CD14-positive monocyte (primary cell): ENCODE measurements around the gene GRN. TPM values are rescaled to one million over a fixed set of nuclear protein-coding genes. Genes with fewer than 3 reads are reported as not detected.
A peak's percentile ranks its signal among the peaks of the same experiment; 100 is the strongest.

ENCODE experiments used
- DNase-seq, 3 donors: peaks; one replicate each; pipeline ENCODE4 v3.0.0-alpha.2; 2011 to 2022
- H2AFZ ChIP-seq: 2 replicates; pipeline ENCODE4 v1.6.0; 2012; ENCODE audit warnings: mild to moderate bottlenecking, low read depth, low read length, inconsistent platforms; ENCODE audit not compliant: insufficient read depth, poor library complexity, severe bottlenecking
- H3K27ac ChIP-seq, 2 donors: 1 replicate in 1 of 2; 2 replicates in 1 of 2; pipeline ENCODE4 v1.5.1; 2012 to 2013; ENCODE audit warnings: low read length in 2 of 2, control low read depth in 1 of 2, inconsistent platforms in 1 of 2, low read depth in 1 of 2, mild to moderate bottlenecking in 1 of 2
- H3K27me3 ChIP-seq, 2 donors: one replicate each; pipeline versions ENCODE4 v1.6.0 to v1.6.1; 2011 to 2013; ENCODE audit warnings: low read length in 2 of 2; ENCODE audit not compliant: control insufficient read depth in 2 of 2, insufficient read depth in 2 of 2
- H3K36me3 ChIP-seq, 2 donors: replicated peaks in 1 of 2; 1 replicate in 1 of 2; 2 replicates in 1 of 2; pipeline versions ENCODE4 v1.5.1 to v1.6.1; 2012 to 2013; ENCODE audit warnings: low read length in 2 of 2, control low read depth in 1 of 2, inconsistent platforms in 1 of 2, mild to moderate bottlenecking in 1 of 2; ENCODE audit not compliant: insufficient read depth in 2 of 2, control insufficient read depth in 1 of 2
- H3K4me1 ChIP-seq, 2 donors: 1 replicate in 1 of 2; 2 replicates in 1 of 2; pipeline versions ENCODE4 v1.5.1 to v1.6.1; 2012 to 2013; ENCODE audit warnings: low read length in 2 of 2, control low read depth in 1 of 2, inconsistent platforms in 1 of 2, mild to moderate bottlenecking in 1 of 2, moderate library complexity in 1 of 2; ENCODE audit not compliant: insufficient read depth in 2 of 2, control insufficient read depth in 1 of 2
- H3K4me2 ChIP-seq: replicated peaks from 2 replicates; pipeline ENCODE3; 2012; ENCODE audit warnings: low read length, moderate library complexity, mild to moderate bottlenecking; ENCODE audit not compliant: poor library complexity, severe bottlenecking; ENCODE audit errors: extremely low read depth
- H3K4me3 ChIP-seq, 3 experiments: fragments of 200-600 bp in 1 of 3; sonication (generic) in 1 of 3; replicated peaks in 1 of 3; 1 replicate in 2 of 3; 2 replicates in 1 of 3; pipeline ENCODE4 v1.5.1; 2011 to 2013; ENCODE audit warnings: low read length in 3 of 3, mild to moderate bottlenecking in 3 of 3, control low read depth in 2 of 3, low read depth in 2 of 3, inconsistent platforms in 1 of 3, moderate library complexity in 1 of 3
- H3K79me2 ChIP-seq: 2 replicates; pipeline ENCODE4 v1.6.0; 2012; ENCODE audit warnings: mild to moderate bottlenecking, control low read depth, inconsistent platforms, low read length, moderate library complexity; ENCODE audit not compliant: insufficient read depth
- H3K9ac ChIP-seq: 2 replicates; pipeline ENCODE4 v1.6.0; 2017; ENCODE audit warnings: low read length, mild to moderate bottlenecking; ENCODE audit not compliant: insufficient read depth, poor library complexity, severe bottlenecking
- H3K9me3 ChIP-seq, 2 donors: replicated peaks in 1 of 2; 1 replicate in 1 of 2; 2 replicates in 1 of 2; pipeline versions ENCODE4 v1.5.1 to v1.6.1; 2012 to 2013; ENCODE audit warnings: low read length in 2 of 2, control low read depth in 1 of 2; ENCODE audit not compliant: control insufficient read depth in 1 of 2, insufficient read depth in 1 of 2
- H4K20me1 ChIP-seq: 2 replicates; pipeline ENCODE4 v1.6.0; 2012; ENCODE audit warnings: mild to moderate bottlenecking, low read length, control low read depth, moderate library complexity; ENCODE audit not compliant: insufficient read depth
- H3K27ac Mint-ChIP-seq, 7 donors: one replicate each; pipeline ENCODE4 v1.8.0; 2020; ENCODE audit warnings: mild to moderate bottlenecking in 7 of 7, mixed read lengths in 7 of 7, moderate library complexity in 6 of 7, inconsistent platforms in 2 of 7
- H3K27me3 Mint-ChIP-seq, 3 donors: one replicate each; pipeline ENCODE4 v1.8.0; 2021 to 2022; ENCODE audit warnings: low read depth in 3 of 3, mild to moderate bottlenecking in 3 of 3, mixed read lengths in 3 of 3, moderate library complexity in 3 of 3, inconsistent platforms in 1 of 3
- H3K36me3 Mint-ChIP-seq, 2 donors: one replicate each; pipeline ENCODE4 v1.8.0; 2020; ENCODE audit warnings: mixed read lengths in 2 of 2, inconsistent platforms in 1 of 2, mild to moderate bottlenecking in 1 of 2
- H3K4me1 Mint-ChIP-seq: one replicate; pipeline ENCODE4 v1.8.0; 2020; ENCODE audit warnings: mild to moderate bottlenecking, mixed read lengths
- H3K4me3 Mint-ChIP-seq, 2 donors: one replicate each; pipeline ENCODE4 v1.8.0; 2020; ENCODE audit warnings: mild to moderate bottlenecking in 2 of 2, mixed read lengths in 2 of 2, moderate library complexity in 1 of 2
- H3K9me3 Mint-ChIP-seq, 7 donors: one replicate each; pipeline ENCODE4 v1.8.0; 2020 to 2022; ENCODE audit warnings: mixed read lengths in 7 of 7, mild to moderate bottlenecking in 6 of 7, moderate library complexity in 6 of 7, inconsistent platforms in 2 of 7
- CTCF ChIP-seq: fragments of 200-600 bp; IDR thresholded peaks from one replicate; pipeline ENCODE4 v1.8.0; 2022; ENCODE audit warnings: antibody characterized with exemption, mild to moderate bottlenecking
- WGBS: methylation state at CpG from one replicate; pipeline ENCODE4 v1.1.5; 2013; ENCODE audit warnings: missing lambda C conversion rate; ENCODE audit not compliant: insufficient coverage; 5-methylcytosine and 5-hydroxymethylcytosine counted together
- intact Hi-C, 2 donors: fragments of 100-400 bp; cut with micrococcal nuclease; formaldehyde crosslinking; loops; one replicate each; pipeline versions ENCODE4 v1.15.0 to v1.15.1; 2023
- polyA plus RNA-seq, 3 donors: library from polyadenylated mRNA; depleted of rRNA in 1 of 3; unstranded in 2 of 3; stranded (reverse) in 1 of 3; fragments of 300-500 nt in 2 of 3; fragments of >200 nt in 1 of 3; fragmentation: Illumina TruSeq in 2 of 3; gene quantifications; 1 replicate in 2 of 3; 2 replicates in 1 of 3; pipeline ENCODE4 v1.2.3, GENCODE V29; 2012 to 2021

Gene GRN
- polyA plus RNA-seq, 3 donors, result 1,303 to 1,960 (median 1,361) TPM

GRCh38 chr17:44379887-44380286, 34.8 kb downstream of the GRN start:
- Histone ChIP-seq H3K79me2 (no peaks in the 10 kb centered on the region), H3K9me3 (no peaks in the 10 kb centered on the region), H3K27me3 (peaks cover 0 to 17% of the 10 kb centered on the region in 2 donors), H3K36me3 (no peaks in the 10 kb centered on the region), H3K4me3 (no peak overlapping the region), H3K4me1 (peaks cover 4 to 5% of the 10 kb centered on the region in 2 donors), H3K27ac (no peak overlapping the region), H4K20me1 (no peaks in the 10 kb centered on the region), H2AFZ (no peak overlapping the region), H3K9ac (no peak overlapping the region), H3K4me2 (no peak overlapping the region)
- Mint-ChIP-seq H3K27me3 (peaks cover 20 to 35% (median 26%) of the 10 kb centered on the region in 3 donors), H3K4me3 (no peak overlapping the region), H3K4me1 (peaks cover 4% of the 10 kb centered on the region), H3K27ac (no peak overlapping the region), H3K9me3 (peaks cover 0 to 2% (median 0%) of the 10 kb centered on the region in 7 donors), H3K36me3 (no peaks in the 10 kb centered on the region)
- no peak for TF ChIP-seq CTCF
- WGBS, result 98% methylated on average over 9 of the region's 10 CpGs
- no peak for DNase-seq
- intact Hi-C loops, result no loop called here

DNA sequence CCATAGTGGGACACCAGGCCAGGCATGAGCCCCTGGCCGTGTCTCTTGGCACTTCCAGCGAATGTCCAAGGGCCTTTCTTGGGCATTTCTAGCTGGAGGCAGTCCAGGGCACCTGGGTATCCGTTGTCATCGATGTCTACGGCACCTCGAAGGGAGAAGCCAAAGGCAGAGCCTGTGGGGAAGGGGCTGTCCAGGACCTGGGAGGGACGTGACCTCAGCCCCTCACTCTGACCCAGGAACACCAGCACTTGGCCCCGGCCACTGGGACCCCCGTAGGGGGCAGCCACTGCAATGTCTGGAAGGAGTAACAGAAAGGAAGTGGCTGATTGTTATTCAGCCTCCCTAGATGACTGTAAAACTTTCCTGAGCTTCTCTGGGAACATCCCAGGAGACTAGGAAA, 35.7 kb downstream of the GRN start:
- no peaks in the 10 kb centered on the region for H3K9me3 ChIP-seq
- H3K27ac Mint-ChIP-seq, result peak overlapping the region in 1 of 7 donors; percentile 5
- H3K9me3 Mint-ChIP-seq, result peaks cover 0 to 2% (median 0%) of the 10 kb centered on the region in 7 donors
- H3K36me3 ChIP-seq, result no peaks in the 10 kb centered on the region
- 93% methylated on average over 5 of the region's 9 CpGs for WGBS
- intact Hi-C loops, result no loop called here
- H3K4me3 Mint-ChIP-seq, result no peak overlapping the region
- TF ChIP-seq CTCF, result no peak
- H3K27me3 ChIP-seq, result peaks cover 1 to 22% of the 10 kb centered on the region in 2 donors
- no peak overlapping the region for H3K9ac ChIP-seq
- H3K4me1 Mint-ChIP-seq, result peaks cover 11% of the 10 kb centered on the region
- H4K20me1 ChIP-seq, result no peaks in the 10 kb centered on the region
- no peaks in the 10 kb centered on the region for H3K36me3 Mint-ChIP-seq
- H2AFZ ChIP-seq, result no peak overlapping the region
- peaks cover 11 to 13% of the 10 kb centered on the region in 2 donors for H3K4me1 ChIP-seq
- H3K27me3 Mint-ChIP-seq, result peaks cover 21 to 37% (median 28%) of the 10 kb centered on the region in 3 donors
- H3K27ac ChIP-seq, result no peak overlapping the region
- H3K4me3 ChIP-seq, result no peak overlapping the region
- no peaks in the 10 kb centered on the region for H3K79me2 ChIP-seq
- H3K4me2 ChIP-seq, result no peak overlapping the region
- DNase-seq, result no peak
